Measurements from ENCODE around the gene JMJD6.

The JMJD6 gene

DNA sequence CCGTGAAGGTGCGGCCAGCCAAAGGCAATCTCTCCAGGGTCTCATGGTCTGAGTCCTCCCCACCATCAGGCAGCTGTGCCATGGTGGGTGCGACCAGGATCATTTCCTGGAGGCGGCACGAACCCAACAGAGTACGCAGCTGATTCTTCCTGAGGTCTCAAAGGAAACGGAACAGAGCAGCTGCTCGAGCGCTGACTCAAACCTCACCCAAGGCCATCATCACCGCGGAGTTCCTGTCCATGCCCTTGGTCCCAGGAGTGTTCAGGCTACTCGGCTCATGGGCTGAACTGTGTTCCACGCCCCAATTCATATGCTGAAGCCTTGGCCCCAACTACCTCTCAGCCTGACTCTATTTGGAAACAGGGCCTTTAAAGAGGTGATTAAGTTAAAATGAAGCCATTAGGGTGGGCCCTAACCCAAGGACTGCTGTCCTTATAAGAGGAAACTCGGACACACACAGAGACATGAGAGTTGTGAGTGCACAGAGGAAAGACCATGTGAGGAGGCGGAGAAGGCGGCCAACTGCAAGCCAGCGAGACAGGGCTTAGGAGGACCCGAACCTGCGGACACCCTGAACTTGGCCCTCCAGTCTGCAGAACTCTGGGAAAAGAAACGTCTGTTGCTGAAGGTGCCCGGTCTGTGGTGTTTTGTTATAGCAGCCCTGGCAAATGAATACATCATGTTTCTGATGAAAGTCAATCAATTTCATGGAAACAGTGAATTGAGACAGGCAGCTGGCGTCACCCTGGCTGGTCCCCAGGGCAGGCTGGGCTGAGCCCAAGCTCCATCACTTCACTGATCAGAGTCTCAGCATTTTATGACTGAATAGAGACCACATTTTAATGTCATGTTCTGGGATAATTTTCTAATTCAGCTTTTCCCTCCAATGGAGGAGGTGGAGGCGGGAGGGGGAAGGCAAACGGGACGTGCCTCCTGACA lies 29.4 kb downstream of the JMJD6 start:
- DNase-seq = no peak

- no peak for DNase-seq
These were observed 31.2 kb downstream of the JMJD6 start for GRCh38 chr17:76695059-76695831.

DNA sequence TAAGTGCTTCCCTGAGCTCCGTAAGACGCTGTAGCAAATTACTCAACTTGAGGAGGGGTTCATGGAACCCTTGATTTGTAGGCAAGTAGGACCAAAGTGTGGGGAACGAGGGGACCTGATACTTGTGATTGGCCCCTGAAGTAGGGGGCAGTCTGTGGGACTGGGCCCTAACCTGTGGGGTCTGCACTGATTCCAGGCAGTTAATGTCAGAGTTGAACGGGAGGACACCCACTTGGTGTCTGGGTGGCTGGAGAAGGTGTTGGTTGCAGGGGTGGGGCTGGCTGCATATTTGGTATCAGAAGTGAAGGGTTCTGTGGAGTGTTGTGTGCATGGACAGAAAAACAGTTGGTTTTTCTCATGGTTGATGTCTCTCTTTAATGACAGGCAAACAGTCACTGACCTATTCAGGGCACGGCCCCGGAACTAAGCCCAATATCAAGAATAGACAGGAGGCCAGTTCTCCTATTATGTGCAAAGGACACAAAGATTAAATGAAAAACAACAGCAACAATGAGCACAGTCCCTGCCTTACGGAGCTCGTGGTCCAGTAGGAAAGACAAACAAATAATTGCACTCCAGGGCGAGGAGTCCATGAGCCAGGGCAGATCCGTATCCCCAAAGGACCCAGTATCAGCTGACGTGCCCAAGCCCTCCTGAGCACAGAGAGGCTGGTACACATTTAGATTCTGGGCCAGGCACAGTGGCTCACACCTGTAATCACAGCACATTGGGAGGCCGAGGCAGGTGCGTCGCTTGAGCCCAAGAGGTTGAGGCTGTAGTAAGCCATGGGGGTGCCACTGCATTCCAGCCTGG lies 34.8 kb downstream of the JMJD6 start:
- DNase-seq = no peak

DNA sequence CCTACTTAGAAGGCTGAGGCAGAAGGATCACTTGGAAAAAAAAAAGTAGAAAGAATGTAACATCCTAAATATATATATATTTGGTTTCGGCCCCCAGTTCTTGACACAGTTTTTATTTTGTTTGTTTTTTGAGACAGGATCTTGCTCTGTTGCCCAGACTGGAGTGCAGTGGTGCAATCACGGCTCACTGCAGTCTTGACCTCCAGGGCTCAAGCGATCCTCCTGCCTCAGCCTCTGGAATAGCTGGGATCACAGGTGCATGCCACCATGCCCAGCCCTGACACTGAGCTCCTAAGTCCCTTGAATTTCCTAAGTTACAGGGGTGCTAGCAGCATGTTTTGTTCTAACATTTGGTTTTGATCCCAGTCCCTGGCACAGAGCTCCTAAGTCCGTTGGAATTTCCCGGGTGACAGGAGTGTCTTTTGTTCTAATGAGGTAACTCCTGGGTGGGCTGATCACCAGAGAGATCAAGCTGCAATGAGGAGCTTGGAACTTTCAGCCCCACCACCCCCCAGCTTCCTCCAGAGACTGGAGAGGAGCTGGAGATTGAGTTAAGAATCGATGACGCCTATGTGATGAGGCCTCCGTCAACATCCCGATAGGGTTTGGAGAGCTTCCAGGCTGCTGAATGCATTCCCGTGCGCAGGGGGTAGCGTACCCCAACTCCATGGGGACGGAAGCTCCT lies 35.7 kb downstream of the JMJD6 start:
- DNase-seq = no peak

GRCh38 chr17:76689859-76690258 lies 36.5 kb downstream of the JMJD6 start:
- DNase-seq = no peak

GRCh38 chr17:76688165-76688622 lies 38.2 kb downstream of the JMJD6 start:
- DNase-seq = no peak

- no peak for DNase-seq
These were observed 38.9 kb downstream of the JMJD6 start for GRCh38 chr17:76687298-76688164.

DNA sequence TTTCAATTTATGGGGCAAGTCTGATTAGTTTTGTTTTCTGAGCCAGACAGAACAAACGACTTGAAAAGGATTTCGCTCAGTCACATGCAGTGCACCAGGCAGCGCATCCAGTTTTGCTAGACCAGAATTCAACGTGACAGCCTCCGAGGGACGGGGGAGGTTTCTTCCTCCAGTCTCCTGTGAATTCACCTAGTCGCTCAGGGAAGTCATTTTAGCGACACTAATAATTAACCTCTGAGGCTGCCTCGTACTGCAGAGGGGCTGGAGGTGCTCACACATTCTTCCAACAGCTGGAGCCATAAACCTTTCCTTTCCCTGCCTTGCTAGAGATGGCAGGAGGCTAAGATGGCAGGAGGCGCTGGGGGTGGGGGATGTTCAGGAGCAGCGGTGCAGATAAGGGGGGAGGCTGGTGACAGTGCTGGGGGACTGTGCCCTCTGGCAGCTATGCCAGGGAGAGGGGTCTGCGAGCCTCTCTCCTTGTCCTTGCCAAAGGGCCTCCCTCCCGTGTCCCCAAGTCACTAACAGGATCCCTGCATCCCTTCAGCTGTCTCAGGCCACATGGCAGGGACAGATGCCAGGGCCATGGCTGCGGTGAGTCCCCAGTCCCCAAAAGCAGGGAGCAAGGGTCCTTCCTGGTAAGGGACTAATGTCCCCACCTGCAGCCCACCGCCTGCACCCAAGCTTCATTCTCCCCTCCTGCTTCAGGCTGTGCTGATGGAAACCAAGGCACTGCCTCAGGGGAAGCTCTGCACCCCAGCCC lies 39.7 kb downstream of the JMJD6 start:
- DNase-seq = no peak

- no peak for DNase-seq
These were observed 40.6 kb downstream of the JMJD6 start for GRCh38 chr17:76685846-76686245.

GRCh38 chr17:76685366-76685765 lies 41.0 kb downstream of the JMJD6 start:
- no peak for DNase-seq

DNA sequence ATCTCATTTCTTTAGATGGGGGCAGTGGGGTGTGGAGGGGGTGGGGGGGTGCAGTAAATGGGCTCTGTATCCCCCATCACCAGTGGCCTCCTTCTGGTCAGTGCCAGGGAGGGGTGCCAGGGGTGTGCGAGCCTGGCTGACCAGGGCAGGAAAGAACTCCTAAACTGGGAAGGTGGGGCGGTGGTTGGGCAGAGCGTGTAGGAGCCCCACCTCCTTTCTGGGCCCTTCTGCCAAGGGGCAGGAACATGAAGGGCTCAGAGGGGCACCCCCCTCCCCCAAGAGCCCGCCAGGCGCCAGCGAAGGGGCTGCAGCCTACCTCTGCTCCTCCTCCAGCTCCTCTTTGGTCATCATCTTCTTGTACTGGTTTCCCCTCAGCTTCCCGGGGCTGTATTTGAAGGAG lies 41.6 kb downstream of the JMJD6 start:
- no peak for DNase-seq

DNA sequence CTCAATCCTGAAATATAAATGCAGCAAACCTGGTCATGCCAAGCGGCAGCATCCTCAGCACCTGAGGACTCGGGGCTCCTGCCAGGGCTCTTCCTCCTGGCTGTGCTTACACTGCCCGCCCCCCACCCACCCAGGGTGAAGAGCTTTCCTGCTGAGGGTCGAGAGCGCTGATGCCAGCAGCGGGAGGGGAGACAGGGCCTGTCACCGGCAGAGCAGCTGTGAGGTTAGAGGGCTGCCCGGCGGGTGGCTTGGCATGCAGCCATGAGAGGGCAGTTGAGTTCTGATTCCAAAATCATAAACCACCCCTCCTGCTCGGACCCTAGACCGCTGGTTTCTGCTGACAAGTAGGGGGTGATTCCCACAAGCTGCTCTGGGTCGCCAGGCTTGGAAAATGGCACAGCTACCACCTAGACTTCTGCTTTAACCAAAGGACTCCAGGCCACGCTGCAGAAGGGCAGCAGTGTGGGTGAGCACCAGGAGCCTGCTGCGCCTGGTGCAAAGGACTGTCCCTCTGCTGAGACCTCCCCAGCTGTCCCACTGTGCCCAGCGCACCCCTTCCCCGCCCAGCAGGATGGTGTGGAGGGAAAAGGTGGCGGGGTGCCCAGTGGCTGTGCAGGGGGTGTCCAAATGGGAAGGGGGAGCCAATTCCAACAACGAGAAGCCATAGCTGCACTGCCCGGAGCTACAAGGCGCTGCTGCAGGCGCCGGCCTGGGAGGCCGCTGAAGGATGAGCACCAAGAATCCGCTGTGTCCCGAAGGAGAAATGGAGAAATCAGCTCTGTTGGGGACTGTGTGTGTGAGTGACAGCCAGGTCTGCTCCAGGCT lies 42.3 kb downstream of the JMJD6 start:
- DNase-seq = no peak

GRCh38 chr17:76683011-76683755 lies 43.2 kb downstream of the JMJD6 start:
- no peak for DNase-seq

- DNase-seq = no peak
These were observed 44.1 kb downstream of the JMJD6 start for GRCh38 chr17:76682296-76682695.

GRCh38 chr17:76681222-76682137 lies 44.9 kb downstream of the JMJD6 start:
- peak; percentile 28 for DNase-seq

DNA sequence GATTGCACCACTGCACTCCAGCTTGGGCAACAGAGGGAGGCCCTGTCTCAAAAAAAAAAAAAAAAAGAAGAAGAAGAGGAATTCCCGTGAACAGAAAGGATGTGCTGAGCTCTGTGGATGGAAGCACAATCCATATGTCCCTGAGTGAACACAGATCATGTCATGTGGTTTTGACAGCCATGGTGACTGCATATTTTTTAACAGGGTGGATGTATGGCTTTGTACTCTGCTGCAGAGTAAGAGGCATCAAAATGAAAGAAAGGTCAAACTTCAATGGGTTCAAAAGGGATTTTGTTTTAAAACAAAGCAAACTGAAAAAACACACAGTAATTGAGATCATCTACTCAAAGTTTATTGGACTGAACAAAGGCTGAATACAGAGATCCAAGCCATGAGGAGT lies 47.2 kb downstream of the JMJD6 start:
- no peak for DNase-seq

GRCh38 chr17:76678330-76678729 lies 48.1 kb downstream of the JMJD6 start:
- no peak for DNase-seq

GRCh38 chr17:76677406-76677805 lies 49.0 kb downstream of the JMJD6 start:
- no peak for DNase-seq

Measured in NCI-H2081 treated with DMSO at 0.1 percent for 48 hours (cell line).